Measurements from ENCODE around the gene ARL4D.

- TF ChIP-seq CTCF (IDR thresholded peaks at IDR 0.05; ENCODE audit: insufficient read depth, low read depth, low read length) (no peak), EZH2 (IDR thresholded peaks at IDR 0.05; ENCODE audit: insufficient read depth, low read length) (no peak)
These were observed 17.2 kb upstream of the ARL4D start for GRCh38 chr17:43381621-43382020.
